Endothelial cell of umbilical vein (primary cell): ENCODE measurements around the gene CCNY. TPM values are rescaled to one million over a fixed set of nuclear protein-coding genes. Genes with fewer than 3 reads are reported as not detected.

Experiments used
- BruUV-seq: library from RNA; stranded (reverse); fragments of 400-500 nt; replicated peaks from 2 replicates; lab custom pipeline; 2021; lab: Mats Ljungman, UMichigan
- CTCF ChIA-PET: fragments of 300-600, 350-600 bp; sonication (Branson Sonifier 250); formaldehyde crosslinking; loops from one replicate; lab custom pipeline; 2021; ENCODE audit warnings: antibody characterized with exemption, inconsistent platforms; lab: Charles Lee
- POLR2A ChIA-PET: fragments of 300-600, 350-600 bp; sonication (Branson Sonifier 250); formaldehyde crosslinking; loops from one replicate; lab custom pipeline; 2021; ENCODE audit warnings: antibody characterized with exemption, inconsistent platforms; lab: Charles Lee
- DNase-seq: peaks from one replicate; pipeline ENCODE4 v3.0.0-alpha.2; 2011; ENCODE audit warnings: low read depth, low spot score
- FAIRE-seq: peaks from 2 replicates; lab custom pipeline; 2011; peaks lifted over from hg19 to GRCh38; lab: Jason Lieb, UNC
- H2AFZ ChIP-seq: 2 replicates; pipeline ENCODE4 v1.6.0; 2012; ENCODE audit warnings: low read depth, low read length, control low read depth, inconsistent platforms
- H3K27ac ChIP-seq: 2 replicates; pipeline ENCODE4 v1.5.1; 2011; ENCODE audit warnings: low read depth, mild to moderate bottlenecking, control low read depth, low read length, moderate library complexity; ENCODE audit not compliant: insufficient read depth
- H3K27me3 ChIP-seq, 2 experiments: 2 replicates each; pipeline versions ENCODE4 v1.6.0 to v1.6.1; 2011; ENCODE audit warnings: low read length in 2 of 2, mixed read lengths in 1 of 2; ENCODE audit not compliant: control insufficient read depth in 2 of 2, insufficient read depth in 2 of 2
- H3K36me3 ChIP-seq, 2 experiments: 2 replicates in 1 of 2; 3 replicates in 1 of 2; pipeline ENCODE4 v1.5.1; 2011; ENCODE audit warnings: low read length in 2 of 2, mild to moderate bottlenecking in 1 of 2, moderate library complexity in 1 of 2; ENCODE audit not compliant: control insufficient read depth in 2 of 2, insufficient read depth in 2 of 2; ENCODE audit errors: extremely low read depth in 1 of 2
- H3K4me1 ChIP-seq: 3 replicates; pipeline ENCODE4 v1.5.1; 2011; ENCODE audit warnings: mild to moderate bottlenecking, low read length; ENCODE audit not compliant: control insufficient read depth, insufficient read depth; ENCODE audit errors: extremely low read depth
- H3K4me2 ChIP-seq: 2 replicates; pipeline ENCODE4 v1.6.1; 2011; ENCODE audit warnings: low read length, control low read depth, mixed read lengths; ENCODE audit not compliant: insufficient read depth
- H3K4me3 ChIP-seq, 3 experiments: fragments of 200-600 bp in 1 of 3; sonication (generic), shearing (Covaris generic) in 1 of 3; replicated peaks in 1 of 3; 2 replicates each; pipeline ENCODE4 v1.5.1; 2011 to 2016; ENCODE audit warnings: control low read depth in 3 of 3, low read length in 3 of 3, mild to moderate bottlenecking in 2 of 3, inconsistent platforms in 1 of 3, low read depth in 1 of 3, moderate library complexity in 1 of 3; ENCODE audit not compliant: insufficient read depth in 1 of 3
- H3K79me2 ChIP-seq: 2 replicates; pipeline ENCODE4 v1.6.0; 2012; ENCODE audit warnings: low read length, inconsistent platforms; ENCODE audit not compliant: control insufficient read depth, insufficient read depth
- H3K9ac ChIP-seq: replicated peaks from 2 replicates; pipeline ENCODE3; 2011; ENCODE audit warnings: low read length, control low read depth; ENCODE audit not compliant: insufficient read depth; ENCODE audit errors: extremely low read depth
- H3K9me1 ChIP-seq: replicated peaks from 3 replicates; pipeline ENCODE4 v1.6.0; 2011; ENCODE audit warnings: mild to moderate bottlenecking, low read length; ENCODE audit not compliant: control insufficient read depth, insufficient read depth; ENCODE audit errors: extremely low read depth
- H3K9me3 ChIP-seq: replicated peaks from 2 replicates; pipeline ENCODE4 v1.5.1; 2012; ENCODE audit warnings: low read length, inconsistent platforms; ENCODE audit not compliant: control insufficient read depth, insufficient read depth
- H4K20me1 ChIP-seq: replicated peaks from 2 replicates; pipeline ENCODE3; 2011; ENCODE audit warnings: mild to moderate bottlenecking, low read length; ENCODE audit not compliant: control insufficient read depth, insufficient read depth; ENCODE audit errors: extremely low read depth
- CTCF ChIP-seq, 2 donors: IDR thresholded peaks; 1 replicate in 1 of 2; 2 replicates in 1 of 2; pipeline ENCODE4 v1.5.1; 2011; ENCODE audit warnings: low read length in 2 of 2, mild to moderate bottlenecking in 2 of 2, moderate library complexity in 2 of 2, control low read depth in 1 of 2, inconsistent platforms in 1 of 2, low read depth in 1 of 2; ENCODE audit not compliant: insufficient read depth in 1 of 2; ENCODE audit errors: extremely low read depth in 1 of 2
- EZH2 ChIP-seq: IDR thresholded peaks from 2 replicates; pipeline ENCODE4 v1.6.1; 2012; ENCODE audit warnings: borderline replicate concordance, low read depth, mild to moderate bottlenecking, moderate library complexity, low read length, inconsistent platforms; ENCODE audit not compliant: severe bottlenecking
- FOS ChIP-seq: IDR thresholded peaks from 2 replicates; pipeline ENCODE4 v1.6.1; 2011; ENCODE audit warnings: mild to moderate bottlenecking, low read length, moderate library complexity, borderline replicate concordance; ENCODE audit not compliant: insufficient read depth
- GATA2 ChIP-seq: IDR thresholded peaks from 2 replicates; pipeline ENCODE4 v1.7.0; 2011; ENCODE audit warnings: low read depth, mild to moderate bottlenecking, moderate library complexity, mixed read lengths, low read length; ENCODE audit not compliant: insufficient read length, insufficient read depth
- JUN ChIP-seq: IDR thresholded peaks from 2 replicates; pipeline ENCODE4 v1.6.1; 2011; ENCODE audit warnings: borderline replicate concordance, low read depth; ENCODE audit not compliant: insufficient read length, insufficient read depth
- MAX ChIP-seq: IDR thresholded peaks from 2 replicates; pipeline ENCODE4 v1.6.1; 2011; ENCODE audit not compliant: insufficient read depth, insufficient read length
- MYC ChIP-seq: IDR thresholded peaks from one replicate; pipeline ENCODE4 v1.6.1; 2011; ENCODE audit warnings: mild to moderate bottlenecking, low read depth, low read length
- POLR2A ChIP-seq: IDR thresholded peaks from 2 replicates; pipeline ENCODE4 v1.6.1; 2012; ENCODE audit warnings: low read depth, mild to moderate bottlenecking, control low read depth, low read length
- POLR2AphosphoS5 ChIP-seq: IDR thresholded peaks from 2 replicates; pipeline ENCODE4 v1.6.1; 2012; ENCODE audit warnings: low read depth, mild to moderate bottlenecking, control low read depth, low read length, moderate library complexity; ENCODE audit not compliant: insufficient read depth
- dilution Hi-C: fragments of 300-500 bp; cut with MboI; formaldehyde crosslinking; loops from one replicate; pipeline ENCODE4 v1.15.0; 2019; ENCODE audit warnings: low sequenced_read_pairs; ENCODE audit not compliant: extremely low pct_ligation_motif_present
- intact Hi-C: fragments of 100-400 bp; cut with micrococcal nuclease; formaldehyde crosslinking; loops from one replicate; pipeline ENCODE4 v1.10.0; 2022
- polyA plus RNA-seq, 4 experiments: library from polyadenylated mRNA; depleted of rRNA in 3 of 4; stranded (reverse) in 3 of 4; unstranded in 1 of 4; fragments of >200 nt; gene quantifications; 2 replicates each; pipeline versions ENCODE4 v1.2.1 to v1.2.3, GENCODE V29; 2011 to 2012; ENCODE audit warnings: missing spikeins in 1 of 4
- total RNA-seq: library from RNA; stranded (reverse); gene quantifications from 2 replicates; pipeline ENCODE4 v1.2.3, GENCODE V29; 2021

The CCNY gene
- total and polyA plus RNA-seq, 2 donors (not counting 3 experiments of a cell fraction or from before 2014, with no cell fraction given), result 61.5 to 107 TPM

- no peak overlapping the region for H3K4me3 ChIP-seq
- dilution Hi-C loops, result no loop called here
- CTCF ChIA-PET, result interaction anchor here (1.2 to 1.6 kb wide), 3 partner anchors 8 to 20 kb away, joined by 3 read pairs; no protein-coding TSS in a partner anchor
Measured at GRCh38 chr10:35367107-35367859, 31.0 kb downstream of the CCNY start.

GRCh38 chr10:35367982-35368381 is 31.7 kb downstream of the CCNY start:
- intact Hi-C loops (no loop called here), dilution Hi-C loops (no loop called here)
- Histone ChIP-seq H3K9ac (no peak overlapping the region), H4K20me1 (peaks cover 9% of the 10 kb centered on the region), H3K9me1 (peaks cover 4% of the 10 kb centered on the region), H3K9me3 (no peaks in the 10 kb centered on the region), H3K4me2 (no peak overlapping the region), H3K4me3 (no peak overlapping the region), H3K79me2 (peaks cover 94% of the 10 kb centered on the region), H3K4me1 (peaks cover 29% of the 10 kb centered on the region), H3K27me3 (no peaks in the 10 kb centered on the region), H3K27ac (no peak overlapping the region), H2AFZ (no peak overlapping the region), H3K36me3 (no peaks in the 10 kb centered on the region)
- BruUV-seq, result no TSS peak
- CTCF ChIA-PET, result interaction anchor here (1.2 to 1.4 kb wide), 2 partner anchors 19 to 21 kb away, joined by 3 read pairs; no protein-coding TSS in a partner anchor
- TF ChIP-seq MYC (no peak), POLR2A (no peak), FOS (no peak), JUN (no peak), MAX (no peak), CTCF (IDR thresholded peaks at IDR 0.05; ENCODE audit: extremely low read depth in 1 of 2, insufficient read depth in 1 of 2, low read depth in 1 of 2, low read length in 2 of 2) (no peak), POLR2AphosphoS5 (no peak), EZH2 (no peak), GATA2 (no peak)
- FAIRE-seq (no peak), DNase-seq (no peak)
- POLR2A ChIA-PET, result no interaction called here

More at GRCh38 chr10:35367107-35367859, 31.0 kb downstream of the CCNY start:
- H3K36me3 ChIP-seq, result no peaks in the 10 kb centered on the region
- no peaks in the 10 kb centered on the region for H3K27me3 ChIP-seq
- H3K27ac ChIP-seq, result no peak overlapping the region
- H3K4me2 ChIP-seq, result no peak overlapping the region
- TF ChIP-seq POLR2A (no peak), MYC (no peak)
- peaks cover 26% of the 10 kb centered on the region for H3K4me1 ChIP-seq
- POLR2A ChIA-PET, result no interaction called here
- peaks cover 4% of the 10 kb centered on the region for H3K9me1 ChIP-seq
- no peak overlapping the region for H2AFZ ChIP-seq
- peaks cover 98% of the 10 kb centered on the region for H3K79me2 ChIP-seq
- H3K9ac ChIP-seq, result no peak overlapping the region
- no peak for FAIRE-seq
- peaks cover 9% of the 10 kb centered on the region for H4K20me1 ChIP-seq
- intact Hi-C loops, result no loop called here
- no peak for DNase-seq
- BruUV-seq, result no TSS peak
- H3K9me3 ChIP-seq, result no peaks in the 10 kb centered on the region
